ENCODE data around the gene CDK14.

Gene CDK14

GRCh38 chr7:90897961-90898469, 301.9 kb downstream of the CDK14 start:
- DNase-seq (ENCODE audit: low spot score) = no peak

- DNase-seq (ENCODE audit: low spot score) = no peak
Observed at GRCh38 chr7:90900628-90901356, 304.7 kb downstream of the CDK14 start.

- DNase-seq (ENCODE audit: low spot score) = no peak
Observed at GRCh38 chr7:90903841-90904240, 307.7 kb downstream of the CDK14 start.

- no peak for DNase-seq (ENCODE audit: low spot score)
Observed at GRCh38 chr7:90910136-90910535, 314.0 kb downstream of the CDK14 start.

DNA sequence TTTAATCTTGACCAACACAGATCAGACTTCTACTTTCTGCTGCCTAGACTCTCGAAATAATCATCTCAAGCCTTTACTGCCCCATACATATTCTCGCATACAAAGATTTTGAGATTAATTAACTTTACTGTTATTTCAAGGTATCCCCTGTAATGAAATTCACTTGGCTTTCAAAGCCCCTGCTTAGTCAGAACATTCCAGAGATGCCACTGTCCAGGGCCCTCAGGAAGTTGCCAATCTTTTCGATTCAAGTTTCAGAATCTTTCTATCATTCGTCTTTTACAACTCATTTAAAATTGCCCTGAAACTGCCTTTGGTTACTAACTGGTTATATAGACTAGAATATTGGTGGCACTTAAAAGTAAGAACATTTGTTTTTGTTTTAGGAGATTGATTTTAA, 320.2 kb downstream of the CDK14 start:
- DNase-seq (ENCODE audit: low spot score) = no peak

- no peak for DNase-seq (ENCODE audit: low spot score)
Observed at GRCh38 chr7:90917539-90917938, 321.4 kb downstream of the CDK14 start.

- no peak for DNase-seq (ENCODE audit: low spot score)
Observed at GRCh38 chr7:90918303-90918702, 322.2 kb downstream of the CDK14 start.

DNA sequence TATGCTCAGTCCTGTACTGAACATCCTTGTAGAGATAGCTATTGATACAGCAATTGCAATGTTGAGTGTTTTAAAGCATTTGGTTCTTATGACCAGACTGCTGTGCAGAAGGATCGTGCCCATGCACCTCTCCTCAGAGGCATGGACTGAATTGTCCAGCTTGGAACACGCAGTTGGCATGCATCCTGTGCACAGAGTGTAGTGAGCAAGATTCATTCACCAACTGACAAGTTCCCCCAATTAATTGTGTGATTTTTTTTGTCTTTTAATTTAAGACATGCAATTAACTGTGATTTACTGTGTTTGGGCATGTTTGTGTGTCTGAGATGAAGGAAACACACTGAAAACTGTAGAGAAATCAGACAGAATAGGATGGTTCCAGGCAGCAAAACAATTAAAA, 323.7 kb downstream of the CDK14 start:
- DNase-seq (ENCODE audit: low spot score) = no peak

DNA sequence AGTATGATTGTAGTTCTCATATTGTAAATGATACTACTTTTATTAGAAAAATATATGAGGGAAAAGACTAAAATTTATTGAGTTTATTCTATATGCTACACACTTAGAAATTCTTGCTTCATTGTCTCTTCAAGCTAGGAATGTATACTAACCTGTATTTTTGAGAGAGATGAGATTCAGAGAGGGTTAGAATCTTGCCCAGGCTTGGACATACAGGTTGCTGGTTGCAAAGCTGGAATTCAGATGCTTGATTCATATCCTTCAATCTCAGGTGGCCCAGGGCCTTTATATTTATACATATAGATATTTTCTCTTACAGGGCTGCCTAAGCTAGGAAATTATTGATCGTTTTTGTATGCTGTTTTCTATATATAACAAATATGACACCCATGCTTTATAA, 324.2 kb downstream of the CDK14 start:
- no peak for DNase-seq (ENCODE audit: low spot score)

- DNase-seq (ENCODE audit: low spot score) = no peak
Observed at GRCh38 chr7:90923541-90923997, 327.4 kb downstream of the CDK14 start.

DNA sequence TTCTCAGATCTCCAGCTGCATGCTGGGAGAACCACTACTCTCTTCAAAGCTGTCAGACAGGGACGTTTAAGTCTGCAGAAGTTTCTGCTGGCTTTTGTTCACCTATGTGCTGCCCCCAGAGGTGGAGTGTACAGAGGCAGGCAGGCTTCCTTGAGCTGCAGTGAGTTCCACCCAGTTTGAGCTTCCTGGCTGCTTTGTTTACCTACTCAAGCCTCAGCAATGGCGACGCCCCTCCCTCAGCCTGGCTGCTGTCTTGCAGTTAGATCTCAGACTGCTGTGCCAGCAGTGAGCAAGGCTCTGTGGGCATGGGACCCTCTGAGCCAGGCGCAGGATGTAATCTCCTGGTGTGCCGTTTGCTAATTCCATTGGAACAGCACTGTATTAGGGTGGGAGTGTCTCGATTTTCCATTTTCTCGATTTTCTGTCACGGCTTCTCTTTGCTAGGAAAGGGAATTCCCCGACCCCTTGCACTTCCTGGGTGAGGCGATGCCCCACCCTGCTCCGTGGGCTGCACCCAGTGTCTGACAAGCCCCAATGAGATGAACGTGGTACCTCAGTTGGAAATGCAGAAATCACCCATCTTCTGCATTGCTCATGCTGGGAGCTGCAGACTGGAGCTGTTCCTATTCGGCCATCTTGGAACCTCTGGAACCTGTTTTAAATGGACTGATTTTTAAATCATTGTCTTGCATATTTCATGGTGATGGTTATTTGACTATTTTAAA, 332.7 kb downstream of the CDK14 start:
- DNase-seq (ENCODE audit: low spot score) = peak; percentile 81

DNA sequence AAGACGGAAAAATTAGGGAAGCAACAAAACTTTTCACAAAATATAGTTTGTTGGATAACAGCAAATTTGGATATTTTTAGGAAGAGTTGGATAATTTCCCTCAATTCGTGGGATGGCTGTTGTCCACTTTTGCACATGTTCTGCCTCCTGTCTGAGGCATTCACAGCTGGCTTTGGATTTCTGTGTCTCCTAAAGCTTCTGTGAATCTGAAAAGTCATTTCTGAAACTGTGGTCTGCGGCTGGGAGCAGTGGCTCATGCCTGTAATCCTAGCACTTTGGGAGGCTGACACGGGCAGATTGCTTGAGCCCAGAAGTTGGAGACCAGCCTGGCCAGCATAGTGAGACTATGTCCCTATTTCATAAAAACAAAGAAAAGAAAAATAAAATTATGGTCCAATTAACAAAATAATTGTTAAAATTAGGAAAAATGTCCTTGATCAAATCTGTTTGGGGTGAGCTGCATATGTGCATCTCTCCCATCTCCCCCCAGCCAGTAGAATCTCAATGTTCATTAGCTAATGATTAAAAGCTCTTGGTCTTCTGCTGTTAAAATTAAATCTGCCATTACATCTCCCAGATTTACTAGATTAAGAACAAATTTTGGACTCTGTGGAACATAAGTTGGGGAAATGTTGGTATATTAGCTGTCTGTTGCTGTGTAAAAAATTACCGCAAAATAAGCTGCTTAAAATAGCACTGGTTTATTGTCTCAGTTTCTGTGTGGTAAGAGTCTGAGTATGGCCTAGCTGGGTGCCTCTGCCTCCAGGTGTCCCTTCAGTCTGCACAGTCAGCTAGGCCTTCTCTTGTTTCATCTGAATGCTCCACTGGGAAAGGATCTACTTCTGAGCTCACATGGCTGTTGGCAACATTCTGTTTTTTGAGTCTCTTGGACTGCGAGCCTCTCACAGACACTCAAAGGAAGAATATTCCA, 336.1 kb downstream of the CDK14 start:
- DNase-seq (ENCODE audit: low spot score) = no peak

GRCh38 chr7:90933041-90933440, 336.9 kb downstream of the CDK14 start:
- DNase-seq (ENCODE audit: low spot score) = no peak

DNA sequence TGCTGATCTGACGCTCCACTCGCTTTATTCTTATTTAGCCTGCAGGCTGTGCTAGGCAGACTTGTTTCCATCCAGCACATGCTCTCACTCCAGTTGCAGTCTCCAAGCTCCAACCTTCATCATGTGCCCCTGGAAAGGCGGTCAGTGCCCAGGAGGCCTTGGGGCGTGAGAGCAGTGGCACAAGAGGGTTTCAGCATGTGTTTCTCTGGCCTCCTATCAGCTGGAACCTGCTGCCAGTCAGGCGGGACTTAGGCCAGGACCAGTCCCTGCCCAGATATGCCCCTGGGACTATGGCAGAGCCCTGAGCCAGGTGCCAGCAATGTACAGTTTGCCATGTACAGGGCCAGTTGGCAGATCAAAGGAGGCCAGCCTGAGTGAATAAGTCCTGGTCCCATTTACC, 337.9 kb downstream of the CDK14 start:
- DNase-seq (ENCODE audit: low spot score) = no peak

GRCh38 chr7:90938371-90938770, 342.2 kb downstream of the CDK14 start:
- no peak for DNase-seq (ENCODE audit: low spot score)

- no peak for DNase-seq (ENCODE audit: low spot score)
Observed at GRCh38 chr7:90939666-90940065, 343.5 kb downstream of the CDK14 start.

GRCh38 chr7:90944021-90944420, 347.9 kb downstream of the CDK14 start:
- DNase-seq (ENCODE audit: low spot score) = no peak

GRCh38 chr7:90945104-90945787, 349.1 kb downstream of the CDK14 start:
- DNase-seq (ENCODE audit: low spot score) = no peak

GRCh38 chr7:90946730-90947501, 350.8 kb downstream of the CDK14 start:
- DNase-seq (ENCODE audit: low spot score) = no peak

DNA sequence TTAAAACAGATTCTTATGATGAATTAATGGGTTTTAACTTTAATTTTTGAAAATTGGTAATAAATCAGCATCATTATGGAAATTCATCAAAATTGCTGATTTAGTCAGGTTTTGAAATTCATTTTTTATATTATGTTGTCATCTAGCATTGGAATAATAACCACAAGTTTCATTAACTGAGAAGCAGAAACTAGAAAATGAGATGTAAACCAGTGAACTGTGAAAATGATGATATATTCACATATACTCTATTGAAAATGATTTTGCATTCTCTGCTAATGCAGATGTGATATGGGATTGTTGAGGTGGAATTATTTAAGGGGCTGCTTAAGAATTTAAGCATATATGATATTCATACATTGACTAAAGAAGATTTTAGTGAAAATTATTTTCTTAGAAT, 352.0 kb downstream of the CDK14 start:
- no peak for DNase-seq (ENCODE audit: low spot score)

DNA sequence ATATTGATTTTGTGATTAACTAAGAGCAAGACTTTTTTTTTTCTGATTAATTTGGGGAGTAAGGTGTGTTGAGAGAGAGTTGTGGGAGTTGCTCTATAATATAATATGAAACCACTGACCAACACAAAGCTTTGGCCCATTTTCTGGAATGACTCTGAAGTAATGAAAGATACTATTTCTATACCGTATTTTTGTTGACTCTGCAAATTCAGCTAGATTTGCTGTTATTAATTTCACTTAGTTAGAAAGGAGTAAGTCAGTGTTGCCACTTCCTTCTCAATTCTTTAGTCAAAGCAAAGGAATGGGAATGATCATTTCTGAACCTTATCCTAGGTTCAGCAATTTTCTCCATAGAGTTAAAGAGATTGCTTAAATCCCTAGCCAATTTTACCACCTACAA, 355.1 kb downstream of the CDK14 start:
- no peak for DNase-seq (ENCODE audit: low spot score)

All from LoVo (cell line).